GM12878 (cell line): Measurements from ENCODE around the gene RALB. TPM values are rescaled to one million over a fixed set of nuclear protein-coding genes. Genes with fewer than 3 reads are reported as not detected.

ENCODE experiments used
- ATAC-seq: fragments of 200-7000 bp; cut with Tn5 transposase; 3 replicates; pipeline ENCODE4 v1.9.1; 2020; ENCODE audit warnings: mild to moderate bottlenecking, moderate library complexity
- BruUV-seq: library from RNA; stranded (reverse); fragments of 400-500 nt; replicated peaks from 2 replicates; lab custom pipeline; 2021; lab: Mats Ljungman, UMichigan
- CTCF ChIA-PET: fragments of 300-600 bp; sonication (Branson Sonifier 250); formaldehyde crosslinking; extraction: SDS; loops from one replicate; lab custom pipeline; 2021; ENCODE audit warnings: inconsistent platforms; lab: Yijun Ruan, JAX
- POLR2A ChIA-PET: fragments of 350-600 bp; formaldehyde crosslinking; extraction: SDS; loops from one replicate; lab custom pipeline; 2021; ENCODE audit warnings: inconsistent platforms; lab: Charles Lee
- RAD21 ChIA-PET: fragments of 300-600 bp; sonication (Branson Sonifier 250); formaldehyde crosslinking; loops from one replicate; lab custom pipeline; 2023; ENCODE audit warnings: antibody characterized with exemption; ENCODE audit not compliant: unreplicated experiment; lab: Charles Lee
- SMC1A ChIA-PET: fragments of 300-600 bp; sonication (Branson Sonifier 250); formaldehyde crosslinking; loops from one replicate; lab custom pipeline; 2023; ENCODE audit not compliant: unreplicated experiment, uncharacterized antibody; lab: Charles Lee
- DNase-seq: peaks from one replicate; pipeline ENCODE4 v3.0.0-alpha.2; 2011; ENCODE audit warnings: low read depth, low spot score
- FAIRE-seq: peaks from 3 replicates; lab custom pipeline; 2011; peaks lifted over from hg19 to GRCh38; lab: Jason Lieb, UNC
- H2AFZ ChIP-seq: 2 replicates; pipeline ENCODE4 v1.6.0; 2011; ENCODE audit warnings: low read depth, low read length, control low read depth; ENCODE audit not compliant: control insufficient read depth
- H3K27ac ChIP-seq: 2 replicates; pipeline ENCODE4 v1.5.1; 2011; ENCODE audit warnings: control low read depth; ENCODE audit not compliant: control insufficient read depth, insufficient read depth
- H3K27me3 ChIP-seq, 2 experiments: replicated peaks in 1 of 2; 2 replicates each; pipeline versions ENCODE4 v1.6.0 to v1.6.1; 2011; ENCODE audit warnings: low read length in 1 of 2; ENCODE audit not compliant: control insufficient read depth in 2 of 2, insufficient read depth in 2 of 2
- H3K36me3 ChIP-seq, 2 experiments: 2 replicates each; pipeline ENCODE4 v1.5.1; 2011; ENCODE audit warnings: low read length in 1 of 2; ENCODE audit not compliant: control insufficient read depth in 2 of 2, insufficient read depth in 2 of 2
- H3K4me1 ChIP-seq: 2 replicates; pipeline ENCODE4 v1.6.1; 2011; ENCODE audit warnings: mild to moderate bottlenecking, low read length, moderate library complexity, mixed read lengths; ENCODE audit not compliant: control insufficient read depth, insufficient read depth
- H3K4me2 ChIP-seq: 2 replicates; pipeline ENCODE4 v1.6.0; 2011; ENCODE audit warnings: control low read depth; ENCODE audit not compliant: control insufficient read depth, insufficient read depth
- H3K4me3 ChIP-seq: fragments of 200-600 bp; sonication (generic); 2 replicates; pipeline ENCODE4 v1.5.1; 2016
- H3K79me2 ChIP-seq: 2 replicates; pipeline ENCODE4 v1.6.0; 2011; ENCODE audit warnings: low read length; ENCODE audit not compliant: control insufficient read depth, insufficient read depth
- H3K9ac ChIP-seq: 2 replicates; pipeline ENCODE4 v1.8.0; 2011; ENCODE audit warnings: low read length, control low read depth, mixed read lengths; ENCODE audit not compliant: control insufficient read depth, insufficient read depth
- H3K9me3 ChIP-seq: replicated peaks from 3 replicates; pipeline ENCODE4 v1.5.1; 2011; ENCODE audit warnings: mild to moderate bottlenecking, low read length; ENCODE audit not compliant: control insufficient read depth, insufficient read depth
- H4K20me1 ChIP-seq: 2 replicates; pipeline ENCODE4 v1.6.0; 2011; ENCODE audit not compliant: control insufficient read depth, insufficient read depth
- ESRRA ChIP-seq: IDR thresholded peaks from 2 replicates; pipeline ENCODE4 v1.6.1; 2012; ENCODE audit warnings: mild to moderate bottlenecking, low read length, improper control_type of control experiment
- IKZF1 ChIP-seq: fragments of 450-650 bp; conservative IDR thresholded peaks from 2 replicates; pipeline ENCODE4 v1.6.1; 2017; ENCODE audit warnings: antibody characterized with exemption, mild to moderate bottlenecking
- LARP7 ChIP-seq: fragments of 450-650 bp; IDR thresholded peaks from 2 replicates; pipeline ENCODE4 v1.6.1; 2017; ENCODE audit warnings: mild to moderate bottlenecking
- NFXL1 ChIP-seq: fragments of 450-650 bp; IDR thresholded peaks from 2 replicates; pipeline ENCODE4 v1.6.1; 2017; ENCODE audit warnings: antibody characterized with exemption, mild to moderate bottlenecking, borderline replicate concordance
- NFYA ChIP-seq: IDR thresholded peaks from 2 replicates; pipeline ENCODE4 v1.6.1; 2011; ENCODE audit warnings: low read depth, mild to moderate bottlenecking, low read length, improper control_type of control experiment, borderline replicate concordance
- RAD21 ChIP-seq: IDR thresholded peaks from 2 replicates; pipeline ENCODE4 v1.6.1; 2011; ENCODE audit warnings: mild to moderate bottlenecking, low read depth, low read length, moderate library complexity; ENCODE audit not compliant: insufficient read depth
- YBX1 ChIP-seq: fragments of 450-650 bp; IDR thresholded peaks from 2 replicates; pipeline ENCODE4 v1.6.1; 2016; ENCODE audit warnings: antibody characterized with exemption
- WGBS: methylation state at CpG from one replicate; pipeline ENCODE4 v1.1.6; 2016; ENCODE audit warnings: low lambda C conversion rate; ENCODE audit not compliant: insufficient replicate concordance, insufficient coverage; ENCODE audit errors: missing lambda C conversion rate; 5-methylcytosine and 5-hydroxymethylcytosine counted together
- in situ Hi-C: fragments of 300-500 bp; cut with MboI; formaldehyde crosslinking; loops from 9 replicates; pipeline ENCODE4 v1.14.3; 2018; ENCODE audit warnings: mixed read lengths
- intact Hi-C: fragments of 100-400 bp; cut with micrococcal nuclease; formaldehyde crosslinking; loops from one replicate; pipeline ENCODE4 v1.14.2; 2022; ENCODE audit not compliant: unreplicated experiment
- polyA plus RNA-seq, 11 experiments: library from polyadenylated mRNA; depleted of rRNA in 4 of 11; unstranded in 6 of 11; stranded (reverse) in 5 of 11; fragments of >200 nt; fragmentation: Nextera tagmentation in 4 of 11; fragmentation: Illumina TruSeq in 1 of 11; extraction: Ambion mirVana in 4 of 11; extraction: Trizol in 1 of 11; gene quantifications; 1 replicate in 1 of 11; 2 replicates in 10 of 11; pipeline versions ENCODE4 v1.2.1 to v1.2.3, GENCODE V29; 2011 to 2016; ENCODE audit warnings: inconsistent platforms in 2 of 11, missing spikeins in 2 of 11, low read depth in 1 of 11
- total RNA-seq, 4 experiments: library from RNA; depleted of rRNA in 3 of 4; stranded (reverse); fragments of >200 nt in 3 of 4; fragmentation: Illumina TruSeq in 1 of 4; extraction: Trizol in 1 of 4; gene quantifications; 2 replicates each; pipeline versions ENCODE4 v1.2.1 to v1.2.3, GENCODE V29; 2013 to 2021
- TF ChIP-seq, protein P1 (sequence below): IDR thresholded peaks from 2 replicates; pipeline ENCODE4 v1.6.1; 2012; ENCODE audit warnings: mild to moderate bottlenecking, low read depth, low read length
- TF ChIP-seq, protein P2 (sequence below): IDR thresholded peaks from 2 replicates; pipeline ENCODE4 v1.6.1; 2012; ENCODE audit warnings: low read depth, low read length, improper control_type of control experiment
- TF ChIP-seq, protein P3 (sequence below): fragments of 450-650 bp; IDR thresholded peaks from 2 replicates; pipeline ENCODE4 v1.6.1; 2014; ENCODE audit warnings: mild to moderate bottlenecking

Gene RALB
- total and polyA plus RNA-seq, 10 of the 15 experiments (the other 5 are each of a cell fraction or from before 2014, with no cell fraction given), result 8.3 to 54.0 (median 24.2) TPM

DNA sequence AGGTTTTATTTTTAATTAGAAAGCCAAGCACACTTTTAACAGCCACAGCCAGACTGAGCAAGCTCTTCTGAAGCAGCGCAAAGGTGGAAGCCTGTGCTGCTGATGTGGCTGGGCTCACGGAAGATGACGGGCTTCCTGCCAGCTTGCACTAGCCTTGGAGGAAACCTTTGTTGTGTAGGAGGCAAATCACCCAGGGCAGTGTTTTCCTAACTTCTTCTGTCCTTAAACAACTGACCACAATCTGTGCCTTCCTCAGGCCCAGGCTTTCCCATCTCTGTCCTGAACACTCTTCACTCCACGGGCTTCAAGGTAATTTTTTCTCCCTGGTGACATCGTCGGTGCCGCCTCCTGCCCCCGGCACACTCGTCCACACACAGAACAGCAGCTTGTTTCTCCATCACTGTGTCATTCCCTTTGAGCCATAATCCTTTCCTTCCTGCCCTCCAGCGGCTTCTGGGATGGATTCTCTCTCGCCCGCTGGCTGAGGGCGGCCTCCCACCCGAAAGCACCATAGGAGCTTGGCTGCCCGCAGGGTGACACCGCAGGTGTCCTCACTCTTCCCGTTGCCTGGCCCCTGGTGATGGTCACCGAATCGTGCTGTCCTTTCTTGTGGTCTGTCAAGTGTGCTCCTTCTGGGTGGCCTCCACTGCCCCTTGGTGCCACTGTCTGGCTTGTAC lies 62.2 kb downstream of the RALB start (continued):
- TF ChIP-seq RAD21, result no peak
- TF ChIP-seq, all 136 proteins: peak for 0

DNA sequence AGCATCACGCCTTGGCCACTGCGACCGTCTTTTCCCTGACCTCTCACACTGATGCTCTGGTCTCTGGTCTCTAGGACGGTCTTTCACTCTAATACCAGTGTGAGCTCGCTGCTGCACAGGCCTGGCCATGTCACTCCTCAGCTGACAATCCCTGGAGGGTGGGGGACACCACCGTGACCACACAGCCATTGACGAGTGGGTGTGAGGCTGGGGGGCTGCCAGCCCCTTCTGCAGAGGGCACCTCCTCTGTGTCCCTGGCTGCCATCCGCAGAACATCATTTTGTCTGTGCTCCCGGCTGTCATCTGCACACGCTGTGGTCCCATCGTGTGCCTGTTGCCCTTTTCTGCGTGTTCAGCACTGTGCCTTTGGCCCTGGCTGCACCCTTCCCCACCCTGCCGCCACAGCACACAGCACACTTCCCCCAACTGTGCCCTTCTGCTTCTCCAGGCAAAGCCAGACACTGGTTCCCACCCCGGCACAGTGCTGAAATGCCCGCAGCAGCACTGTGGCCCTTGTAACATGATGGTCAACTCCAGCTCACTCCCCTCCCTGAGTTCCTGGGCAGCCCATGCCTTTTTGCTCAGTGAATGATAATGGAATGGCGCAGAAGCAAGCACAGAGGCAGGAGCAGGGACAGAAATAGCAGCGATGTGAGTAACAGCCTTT lies 62.8 kb downstream of the RALB start:
- no TSS peak for BruUV-seq

More for the DNA sequence above, 62.8 kb downstream of the RALB start:
- ATAC-seq, result no peak
- in situ Hi-C loops, result loop anchor here (10.0 kb wide), 1 partner anchor 201 kb away; no protein-coding TSS in a partner anchor
- ChIA-PET SMC1A (interaction anchor here (5.0 to 7.4 kb wide), 3 partner anchors 85 to 138 kb away, joined by 29 to 106 read pairs (median 103); no protein-coding TSS in a partner anchor), CTCF (interaction anchor here (1.1 to 7.5 kb wide), 3 partner anchors 109 to 139 kb away, joined by 3 to 148 read pairs (median 7); no protein-coding TSS in a partner anchor), RAD21 (interaction anchor here (1.4 to 1.9 kb wide), 2 partner anchors 12 to 139 kb away, joined by 3 to 11 read pairs; no protein-coding TSS in a partner anchor), POLR2A (no interaction called here)
- no peaks in the 10 kb centered on the region for H4K20me1 ChIP-seq
- WGBS, result 61% methylated on average over 16 of the region's 17 CpGs
- no peak overlapping the region for H3K4me3 ChIP-seq
- no peaks in the 10 kb centered on the region for H3K36me3 ChIP-seq
- no peak for DNase-seq
- H3K9me3 ChIP-seq, result no peaks in the 10 kb centered on the region
- no peak overlapping the region for H3K27ac ChIP-seq
- H2AFZ ChIP-seq, result no peak overlapping the region
- no peak for FAIRE-seq
- peaks cover 10% of the 10 kb centered on the region for H3K4me1 ChIP-seq
- H3K4me2 ChIP-seq, result no peak overlapping the region
- intact Hi-C loops, result loop anchor here (10.0 kb wide), 1 partner anchor 561 kb away; the partner anchor contains the start of gene PTPN4
- no peaks in the 10 kb centered on the region for H3K79me2 ChIP-seq
- H3K27me3 ChIP-seq, result peaks cover 1 to 2% of the 10 kb centered on the region in 2 experiments; a peak in 1 of 4 replicates
- H3K9ac ChIP-seq, result no peak overlapping the region
- TF ChIP-seq LARP7 (no peak), NFYA (no peak), NFXL1 (no peak), YBX1 (no peak), IKZF1 (no peak), ESRRA (no peak)
- TF ChIP-seq, protein P1, sequence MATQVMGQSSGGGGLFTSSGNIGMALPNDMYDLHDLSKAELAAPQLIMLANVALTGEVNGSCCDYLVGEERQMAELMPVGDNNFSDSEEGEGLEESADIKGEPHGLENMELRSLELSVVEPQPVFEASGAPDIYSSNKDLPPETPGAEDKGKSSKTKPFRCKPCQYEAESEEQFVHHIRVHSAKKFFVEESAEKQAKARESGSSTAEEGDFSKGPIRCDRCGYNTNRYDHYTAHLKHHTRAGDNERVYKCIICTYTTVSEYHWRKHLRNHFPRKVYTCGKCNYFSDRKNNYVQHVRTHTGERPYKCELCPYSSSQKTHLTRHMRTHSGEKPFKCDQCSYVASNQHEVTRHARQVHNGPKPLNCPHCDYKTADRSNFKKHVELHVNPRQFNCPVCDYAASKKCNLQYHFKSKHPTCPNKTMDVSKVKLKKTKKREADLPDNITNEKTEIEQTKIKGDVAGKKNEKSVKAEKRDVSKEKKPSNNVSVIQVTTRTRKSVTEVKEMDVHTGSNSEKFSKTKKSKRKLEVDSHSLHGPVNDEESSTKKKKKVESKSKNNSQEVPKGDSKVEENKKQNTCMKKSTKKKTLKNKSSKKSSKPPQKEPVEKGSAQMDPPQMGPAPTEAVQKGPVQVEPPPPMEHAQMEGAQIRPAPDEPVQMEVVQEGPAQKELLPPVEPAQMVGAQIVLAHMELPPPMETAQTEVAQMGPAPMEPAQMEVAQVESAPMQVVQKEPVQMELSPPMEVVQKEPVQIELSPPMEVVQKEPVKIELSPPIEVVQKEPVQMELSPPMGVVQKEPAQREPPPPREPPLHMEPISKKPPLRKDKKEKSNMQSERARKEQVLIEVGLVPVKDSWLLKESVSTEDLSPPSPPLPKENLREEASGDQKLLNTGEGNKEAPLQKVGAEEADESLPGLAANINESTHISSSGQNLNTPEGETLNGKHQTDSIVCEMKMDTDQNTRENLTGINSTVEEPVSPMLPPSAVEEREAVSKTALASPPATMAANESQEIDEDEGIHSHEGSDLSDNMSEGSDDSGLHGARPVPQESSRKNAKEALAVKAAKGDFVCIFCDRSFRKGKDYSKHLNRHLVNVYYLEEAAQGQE, result no peak
- TF ChIP-seq, protein P2, sequence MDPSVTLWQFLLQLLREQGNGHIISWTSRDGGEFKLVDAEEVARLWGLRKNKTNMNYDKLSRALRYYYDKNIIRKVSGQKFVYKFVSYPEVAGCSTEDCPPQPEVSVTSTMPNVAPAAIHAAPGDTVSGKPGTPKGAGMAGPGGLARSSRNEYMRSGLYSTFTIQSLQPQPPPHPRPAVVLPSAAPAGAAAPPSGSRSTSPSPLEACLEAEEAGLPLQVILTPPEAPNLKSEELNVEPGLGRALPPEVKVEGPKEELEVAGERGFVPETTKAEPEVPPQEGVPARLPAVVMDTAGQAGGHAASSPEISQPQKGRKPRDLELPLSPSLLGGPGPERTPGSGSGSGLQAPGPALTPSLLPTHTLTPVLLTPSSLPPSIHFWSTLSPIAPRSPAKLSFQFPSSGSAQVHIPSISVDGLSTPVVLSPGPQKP, result no peak
- TF ChIP-seq, protein P3, sequence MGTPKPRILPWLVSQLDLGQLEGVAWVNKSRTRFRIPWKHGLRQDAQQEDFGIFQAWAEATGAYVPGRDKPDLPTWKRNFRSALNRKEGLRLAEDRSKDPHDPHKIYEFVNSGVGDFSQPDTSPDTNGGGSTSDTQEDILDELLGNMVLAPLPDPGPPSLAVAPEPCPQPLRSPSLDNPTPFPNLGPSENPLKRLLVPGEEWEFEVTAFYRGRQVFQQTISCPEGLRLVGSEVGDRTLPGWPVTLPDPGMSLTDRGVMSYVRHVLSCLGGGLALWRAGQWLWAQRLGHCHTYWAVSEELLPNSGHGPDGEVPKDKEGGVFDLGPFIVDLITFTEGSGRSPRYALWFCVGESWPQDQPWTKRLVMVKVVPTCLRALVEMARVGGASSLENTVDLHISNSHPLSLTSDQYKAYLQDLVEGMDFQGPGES, result no peak
